ENCODE results near the gene ETFB.

Gene ETFB

DNA sequence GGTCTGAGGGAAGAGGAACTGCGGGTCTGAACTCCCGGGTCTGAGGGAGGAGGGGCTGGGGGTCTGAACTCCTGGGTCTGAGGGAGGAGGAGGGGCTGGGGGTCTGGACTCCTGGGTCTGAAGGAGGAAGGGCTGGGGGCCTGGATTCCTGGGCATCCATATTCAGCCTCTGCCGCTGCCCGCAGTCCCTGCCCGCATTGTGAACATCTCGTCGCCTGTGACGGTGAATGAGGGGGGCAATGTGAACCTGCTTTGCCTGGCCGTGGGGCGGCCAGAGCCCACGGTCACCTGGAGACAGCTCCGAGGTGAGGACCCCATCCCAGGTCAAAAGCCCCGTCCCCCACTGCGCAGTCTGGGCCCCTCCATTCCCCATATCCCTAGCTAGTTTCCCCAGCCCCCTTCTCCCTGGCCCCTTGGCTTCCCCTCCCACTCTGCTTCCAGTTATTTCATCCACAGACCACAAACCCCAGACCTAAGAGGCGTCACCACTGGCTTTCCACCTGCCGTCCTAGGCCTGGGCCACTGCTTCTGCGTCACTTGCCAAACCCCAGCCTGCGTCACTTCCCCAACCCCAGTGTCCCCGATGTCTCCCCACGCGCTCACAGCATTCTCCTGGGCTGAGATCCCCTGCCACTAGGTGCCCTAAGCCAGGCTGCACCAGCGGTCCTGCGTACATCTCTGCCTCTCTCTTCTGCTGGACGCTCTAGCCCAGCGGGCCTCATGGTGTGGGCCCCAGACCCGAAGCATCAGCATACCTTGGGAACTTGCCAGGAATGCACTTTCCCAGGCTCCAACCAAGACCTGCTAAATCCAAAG lies 40.8 kb downstream of the ETFB start:
- no peak for DNase-seq

DNA sequence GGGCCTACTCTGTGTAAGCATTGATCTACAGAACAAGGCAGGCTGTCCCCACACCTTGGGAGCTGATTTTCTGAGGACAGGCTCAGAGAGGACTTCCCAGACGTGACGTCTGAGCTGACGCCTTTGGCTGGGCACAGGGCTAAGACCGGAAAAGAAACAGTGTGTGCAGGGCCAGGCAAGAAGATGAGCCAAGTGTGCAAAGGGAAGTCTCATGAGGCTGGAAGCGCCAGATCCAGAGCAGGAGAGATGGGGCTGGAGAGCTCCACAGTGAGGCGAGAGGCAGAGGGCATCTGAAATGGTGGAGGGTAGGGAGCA lies 42.1 kb downstream of the ETFB start:
- DNase-seq = no peak

DNA sequence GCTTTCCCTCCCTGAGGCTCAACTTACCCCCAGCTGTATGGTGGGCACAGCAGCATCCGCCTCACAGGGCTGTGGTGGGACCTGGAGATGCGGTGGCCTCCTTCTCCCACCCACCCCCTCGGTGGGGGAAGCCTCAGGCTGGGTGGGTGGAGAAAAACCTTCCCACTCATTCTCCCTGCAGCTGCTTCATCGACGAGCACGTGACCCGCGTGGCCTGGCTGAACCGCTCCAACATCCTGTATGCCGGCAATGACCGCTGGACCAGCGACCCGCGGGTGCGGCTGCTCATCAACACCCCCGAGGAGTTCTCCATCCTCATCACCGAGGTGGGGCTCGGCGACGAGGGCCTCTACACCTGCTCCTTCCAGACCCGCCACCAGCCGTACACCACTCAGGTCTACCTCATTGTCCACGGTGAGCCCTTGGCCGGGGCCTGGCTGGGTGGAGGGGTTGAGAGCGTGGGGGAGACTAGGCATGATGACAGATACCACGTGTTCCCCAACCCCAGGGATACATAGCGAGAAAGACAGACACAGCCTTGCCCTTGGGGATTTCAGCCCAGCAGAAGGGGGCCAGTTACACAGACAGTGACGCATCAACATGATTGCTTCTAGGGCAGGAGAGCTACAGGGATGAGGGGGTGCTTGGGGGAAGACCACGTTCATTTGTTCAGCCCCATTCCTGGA lies 42.6 kb downstream of the ETFB start:
- no peak for DNase-seq

DNA sequence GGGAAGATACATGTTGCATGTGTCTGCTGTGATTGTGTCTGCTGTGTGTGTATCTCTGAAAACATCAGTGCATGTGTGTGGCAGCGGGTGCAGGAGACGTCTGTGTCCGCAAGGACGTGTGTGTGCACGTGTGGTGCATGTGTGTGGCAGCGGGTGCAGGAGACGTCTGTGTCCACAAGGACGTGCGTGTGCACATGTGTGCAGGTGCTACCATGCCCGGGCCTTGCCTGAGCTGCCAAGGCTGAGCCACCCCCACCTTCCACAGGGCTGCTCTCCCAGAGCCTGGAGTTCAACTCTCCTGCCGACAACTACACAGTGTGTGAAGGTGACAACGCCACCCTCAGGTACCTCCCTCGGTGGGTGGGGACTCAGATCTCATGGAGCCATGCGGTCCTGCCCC lies 44.4 kb downstream of the ETFB start:
- no peak for DNase-seq

DNA sequence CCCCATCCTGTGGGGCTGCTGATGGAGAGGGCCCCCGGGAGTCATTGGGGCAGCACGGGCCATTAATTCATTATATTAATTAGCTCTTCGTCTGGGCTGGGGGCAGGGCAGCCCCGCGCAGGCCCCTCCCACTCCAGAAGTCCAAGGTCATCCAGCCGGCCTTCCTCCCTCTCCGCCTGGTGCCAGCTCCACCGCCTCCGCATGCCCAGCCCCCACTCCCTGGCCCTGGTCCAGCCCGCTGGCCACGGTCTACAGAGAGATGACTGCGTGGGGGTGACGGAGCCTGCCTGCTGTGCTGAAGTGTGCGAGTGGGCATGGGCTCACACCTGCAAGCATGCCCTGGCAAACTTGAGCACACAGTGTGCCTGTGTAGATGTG lies 45.9 kb downstream of the ETFB start:
- no peak for DNase-seq

DNA sequence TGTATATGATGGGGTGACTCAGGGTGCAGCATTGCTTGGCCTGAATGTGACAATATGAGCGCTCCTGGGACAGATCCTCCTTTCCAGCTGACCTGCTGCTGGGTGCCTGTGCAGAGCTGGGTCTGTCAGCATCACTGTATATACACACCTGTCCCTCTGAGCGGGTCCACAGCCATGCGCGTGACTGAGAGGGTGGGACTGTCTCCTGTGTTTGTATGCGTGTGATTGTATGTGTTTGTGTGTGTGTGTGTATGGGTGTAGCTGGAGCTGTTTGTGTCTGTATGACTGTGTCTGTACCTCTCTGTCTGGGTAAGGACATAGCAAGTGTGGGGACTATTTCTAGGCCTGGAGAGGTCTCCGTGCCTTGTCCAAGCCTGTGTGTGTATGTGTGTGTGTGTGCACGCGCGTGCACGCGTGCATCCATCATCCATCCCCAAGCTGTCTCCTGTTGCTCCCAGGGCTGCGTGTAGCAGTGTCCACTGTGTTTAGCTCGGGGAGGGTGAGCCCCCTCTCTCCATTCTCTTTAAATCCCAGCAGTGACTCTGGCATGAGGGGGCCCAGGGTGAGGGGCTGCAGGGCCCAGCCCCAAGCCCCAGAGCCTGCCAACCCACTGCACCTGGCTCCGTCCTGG lies 46.4 kb downstream of the ETFB start:
- DNase-seq = no peak

DNA sequence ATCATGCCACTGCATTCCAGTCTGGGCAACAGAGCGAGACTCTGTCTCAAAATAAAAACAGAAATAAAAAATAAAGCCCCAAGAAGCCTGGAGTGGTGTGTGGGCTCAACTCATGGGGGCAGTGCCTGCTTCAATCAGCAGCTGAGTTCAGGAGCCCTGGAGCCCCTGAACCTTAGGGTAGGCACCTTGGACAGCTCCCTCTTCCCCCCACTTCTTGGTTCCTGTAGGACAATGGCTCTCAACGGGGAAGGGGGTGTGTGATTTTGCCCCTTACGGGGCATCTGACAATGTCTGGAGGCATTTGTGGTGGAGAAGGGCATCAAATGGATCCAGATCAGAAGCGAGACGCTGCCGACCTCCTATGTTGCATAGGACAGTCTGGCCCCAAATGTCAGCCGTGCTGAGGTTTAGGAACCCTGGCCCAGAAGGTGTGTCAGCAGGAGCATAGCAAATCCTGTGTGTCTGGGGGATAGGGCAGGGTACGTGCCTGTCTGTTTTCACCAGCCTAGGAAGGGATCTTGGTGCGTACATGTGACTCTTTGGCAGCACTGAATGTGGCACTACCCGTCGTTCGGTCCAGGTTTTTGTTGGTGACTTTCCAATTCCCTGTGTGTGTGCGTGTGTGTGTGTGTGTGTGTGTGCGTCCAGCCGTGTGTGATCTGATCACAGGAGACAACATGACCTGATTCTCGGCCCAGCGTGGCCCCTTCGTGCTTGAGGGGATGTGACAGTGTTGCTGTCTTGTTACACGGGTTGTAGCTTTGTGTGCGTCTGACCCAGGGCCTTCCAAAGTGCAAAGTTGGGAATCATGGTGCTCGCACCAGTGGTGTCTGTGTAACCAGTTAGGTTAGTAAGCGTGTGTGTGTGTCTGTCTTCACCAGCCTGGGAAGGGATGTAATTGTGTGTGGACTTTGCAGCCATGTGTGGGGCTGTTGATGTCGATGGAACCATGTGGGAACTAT lies 47.2 kb downstream of the ETFB start:
- DNase-seq = no peak

DNA sequence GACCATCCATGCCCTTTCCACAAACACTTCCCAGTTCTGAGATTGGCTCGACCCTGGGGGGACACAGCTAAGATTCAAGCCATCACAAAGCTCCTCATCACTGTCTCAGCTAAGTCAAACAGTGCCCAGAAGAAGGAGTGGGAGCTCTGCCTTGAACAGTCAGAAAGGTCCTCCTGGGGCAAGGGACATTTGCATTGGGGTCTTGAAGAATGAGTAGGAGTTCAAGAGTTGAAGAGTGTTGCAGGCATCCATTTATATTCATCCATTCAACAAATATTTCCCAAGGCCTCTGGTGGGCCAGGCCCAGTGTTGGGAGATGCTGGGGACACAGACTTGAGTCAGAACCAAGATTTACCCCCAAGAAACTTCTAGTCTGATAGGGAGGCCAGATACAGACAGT lies 48.2 kb downstream of the ETFB start:
- no peak for DNase-seq

DNA sequence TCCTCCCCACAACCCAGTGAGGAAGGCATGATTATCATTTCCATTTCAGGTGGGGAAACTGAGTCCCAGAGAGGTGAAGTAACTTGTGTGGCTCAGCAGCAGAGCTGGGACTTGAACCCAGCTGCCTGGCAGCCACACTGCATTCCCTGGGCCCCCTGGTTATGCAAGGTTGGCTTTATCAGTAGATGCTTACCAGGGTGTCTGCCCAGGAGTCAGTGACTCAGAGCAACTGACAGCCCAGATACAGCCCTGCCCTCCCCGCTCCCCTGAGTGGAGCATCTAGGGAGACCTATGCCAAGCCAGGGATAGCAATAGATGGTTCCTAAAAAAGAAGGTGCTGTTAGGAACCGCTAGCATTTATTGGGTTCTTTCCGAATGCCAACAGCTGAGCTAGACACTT lies 48.8 kb downstream of the ETFB start:
- no peak for DNase-seq

DNA sequence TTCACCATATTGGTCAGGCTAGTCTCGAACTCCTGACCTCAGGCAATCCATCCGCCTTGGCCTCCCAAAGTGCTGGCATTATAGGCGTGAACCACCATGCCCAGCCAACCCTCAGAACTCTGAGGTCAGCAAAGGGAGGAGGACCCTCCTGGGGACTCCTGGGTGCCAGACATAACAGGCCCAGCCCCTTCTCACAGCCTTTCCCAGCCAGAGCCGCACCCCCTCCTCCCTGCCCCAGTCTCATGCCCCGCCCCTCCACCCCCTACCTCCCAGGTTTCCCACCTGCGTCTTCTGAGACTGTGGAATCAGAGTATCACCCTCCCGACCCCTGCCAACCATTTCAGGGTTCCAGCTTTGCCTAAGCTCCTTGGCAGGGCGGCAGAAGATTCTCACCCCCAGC lies 49.5 kb downstream of the ETFB start:
- DNase-seq = no peak

DNA sequence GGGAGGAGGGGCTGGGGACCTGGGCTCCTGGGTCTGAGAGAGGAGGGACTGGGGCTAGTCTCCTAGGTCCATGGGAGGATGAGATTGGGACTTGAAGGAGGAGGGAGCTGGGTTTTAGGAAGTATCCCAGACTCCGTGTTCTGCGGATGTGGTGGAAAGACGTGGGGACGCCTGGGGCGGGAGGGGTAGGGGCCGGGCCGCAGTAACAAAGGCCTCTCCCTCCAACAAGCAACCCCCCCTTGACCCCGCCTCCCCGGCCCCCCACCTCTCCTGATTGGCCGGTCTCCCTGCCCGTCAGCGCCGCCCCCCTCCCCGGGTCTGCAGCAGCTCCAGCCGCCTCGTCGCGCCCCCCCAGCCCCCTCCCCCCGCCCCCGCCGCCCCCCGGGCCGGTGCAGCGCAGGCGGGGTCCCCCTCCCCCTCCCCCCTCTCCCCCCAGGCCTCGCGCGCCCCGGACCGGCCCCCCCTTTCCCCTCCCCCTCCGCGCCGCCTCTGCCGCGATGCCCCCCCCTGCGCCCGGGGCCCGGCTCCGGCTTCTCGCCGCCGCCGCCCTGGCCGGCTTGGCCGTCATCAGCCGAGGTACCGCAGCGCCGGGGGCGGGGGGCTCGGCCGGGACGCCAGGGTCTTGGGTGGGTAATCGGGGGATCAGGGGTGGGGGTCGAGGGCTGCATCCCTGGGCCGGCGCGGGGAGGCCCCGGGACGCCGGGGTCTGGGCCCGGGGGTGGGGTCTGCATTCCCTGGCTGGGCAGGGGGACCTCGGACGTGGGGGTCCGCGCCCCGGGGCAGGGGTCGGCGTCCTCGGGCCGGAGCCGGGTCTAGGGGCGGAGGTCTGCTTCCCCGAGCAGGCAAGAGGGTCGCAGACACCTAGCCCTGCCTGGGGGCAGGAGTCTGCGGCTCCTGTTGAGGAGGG lies 54.6 kb downstream of the ETFB start, which contains the start of gene IGLON5:
IGLON5 (plus strand) TSS at position 294 of the 907 bp plus-strand sequence; CDS start at position 498, 204 bp downstream.
- no peak for DNase-seq

DNA sequence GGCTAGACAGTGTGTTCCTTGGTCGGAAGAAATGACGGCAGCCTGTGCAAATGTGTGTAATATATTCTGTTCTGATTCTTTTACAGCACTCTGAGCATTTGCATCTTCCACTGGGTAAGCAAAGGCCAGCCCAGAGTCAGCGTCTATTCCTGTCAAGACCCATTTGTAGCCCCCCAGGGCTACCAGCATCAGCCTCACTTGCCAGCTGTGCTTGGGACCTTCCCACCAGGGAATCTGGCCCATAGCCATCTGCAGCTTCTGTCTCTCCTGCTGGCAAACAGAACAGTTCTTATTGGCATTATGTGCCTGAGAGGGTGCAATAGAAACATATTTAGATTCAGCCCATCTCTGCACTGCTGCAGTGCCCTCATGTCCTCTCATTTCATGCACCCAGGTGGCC lies 60.7 kb downstream of the ETFB start:
- no peak for DNase-seq

DNA sequence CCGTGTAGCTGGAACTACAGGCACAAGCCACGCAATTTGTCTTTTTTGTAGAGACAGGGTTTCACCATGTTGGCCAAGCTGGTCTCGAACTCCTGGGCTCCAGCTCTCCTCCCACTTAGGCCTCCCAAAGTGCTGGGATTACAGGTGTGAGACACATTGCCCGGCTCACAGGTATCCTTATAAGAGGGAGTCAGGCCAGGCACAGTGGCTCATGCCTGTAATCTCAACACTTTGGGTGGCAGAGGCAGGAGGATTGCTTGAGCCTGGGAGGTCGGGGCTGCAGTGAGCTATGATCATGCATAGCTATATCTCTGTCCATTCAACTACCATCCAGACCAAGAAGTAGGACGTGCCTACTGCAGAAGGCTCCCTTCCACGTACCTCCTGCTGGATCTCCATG lies 64.9 kb downstream of the ETFB start:
- DNase-seq = no peak

DNA sequence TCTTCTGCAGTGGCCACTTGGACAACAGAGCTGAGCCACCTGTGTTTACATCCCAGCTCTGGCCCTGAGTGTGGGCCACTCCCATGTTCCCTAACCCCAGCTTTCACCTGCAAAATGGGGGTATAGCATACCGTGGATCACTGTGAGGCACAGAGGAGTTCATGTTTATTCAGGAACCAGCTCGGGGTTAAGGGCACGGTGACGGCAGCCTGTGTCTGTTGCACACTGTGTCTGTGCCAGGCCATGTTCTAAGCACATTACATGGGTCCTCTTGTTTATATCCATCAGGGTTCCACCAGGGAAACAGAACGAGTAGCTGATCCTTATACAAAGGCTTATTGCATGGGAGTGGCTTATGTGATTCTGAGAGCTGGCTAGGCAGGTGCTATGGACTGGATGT lies 68.8 kb downstream of the ETFB start:
- no peak for DNase-seq

DNA sequence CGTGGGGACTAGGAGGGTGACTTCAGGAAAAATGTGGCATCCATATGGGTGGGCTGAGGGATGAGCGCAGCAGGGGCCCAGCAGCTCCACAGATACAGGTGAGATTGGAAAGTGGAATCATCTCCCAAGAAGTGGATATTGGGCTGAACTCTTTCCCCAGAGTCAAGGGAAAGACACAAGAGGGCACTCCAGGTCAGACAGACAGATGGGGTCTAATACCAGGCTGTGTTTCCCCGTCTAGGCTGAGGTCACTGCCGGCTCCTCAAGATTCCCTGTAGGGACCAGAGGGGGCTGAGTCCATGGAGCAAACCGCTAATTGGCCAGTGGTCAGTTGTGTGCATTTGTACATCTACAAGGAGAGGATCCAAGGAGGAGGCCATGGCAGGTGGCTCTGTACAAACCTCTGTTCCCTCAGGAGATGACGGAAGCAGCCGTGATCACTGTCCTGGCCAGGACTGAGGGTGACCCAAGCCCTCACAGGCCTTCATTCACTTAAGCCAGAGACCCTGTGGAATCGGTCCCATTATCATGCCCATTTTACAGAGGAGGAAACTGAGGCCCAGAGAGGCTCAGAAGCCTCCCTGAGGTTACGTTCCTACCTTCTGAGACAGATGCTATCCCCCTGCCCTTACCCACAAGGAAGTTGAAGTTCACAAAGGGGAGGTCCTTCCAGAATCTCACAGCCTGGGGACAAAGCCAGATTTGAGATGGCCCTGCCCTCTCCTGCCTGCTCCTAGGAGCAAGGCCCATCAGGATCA lies 69.7 kb downstream of the ETFB start:
- DNase-seq = no peak

DNA sequence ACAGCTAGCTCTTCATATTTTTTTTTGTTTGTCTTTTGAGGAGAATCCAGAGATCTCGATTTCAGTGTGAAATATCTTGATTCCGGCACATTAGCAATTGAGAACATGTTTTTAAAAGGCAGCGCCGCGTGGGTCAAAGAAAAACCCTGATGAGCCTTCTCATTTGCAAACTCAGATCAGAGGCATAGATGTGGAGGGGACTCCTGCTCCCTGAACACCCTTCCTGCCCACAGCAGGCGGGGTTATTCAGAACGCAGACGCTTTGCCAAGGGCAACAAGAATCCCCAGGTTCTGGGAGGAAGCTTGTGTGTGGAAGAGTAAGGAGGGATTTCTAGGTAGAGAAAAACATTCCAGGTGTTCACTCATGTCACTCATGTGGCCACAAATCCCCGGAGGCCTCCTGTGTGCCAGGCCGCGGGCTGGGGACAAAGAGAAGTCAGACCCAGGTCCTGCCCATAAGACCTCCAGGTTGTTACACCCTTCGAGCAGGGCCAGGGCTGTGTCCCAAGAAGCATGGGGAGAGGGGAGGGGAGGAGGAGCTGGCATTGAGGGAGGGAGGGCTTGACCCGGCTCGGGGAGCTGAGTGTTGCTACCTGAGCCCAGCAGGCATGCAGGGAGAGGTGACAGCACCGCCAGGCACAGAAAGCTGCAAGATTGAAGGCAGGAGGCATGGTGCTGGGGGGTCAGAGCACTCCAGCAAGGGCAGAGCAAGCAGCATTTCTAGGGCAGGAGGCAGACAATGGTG lies 70.6 kb downstream of the ETFB start:
- no peak for DNase-seq
